OCI-LY7 (cell line): ENCODE measurements around the gene GLRX3. TPM values are rescaled to one million over a fixed set of nuclear protein-coding genes. Genes with fewer than 3 reads are reported as not detected.
A peak's percentile ranks its signal among the peaks of the same experiment; 100 is the strongest.

Source experiments
- BruUV-seq: library from RNA; stranded (reverse); fragments of 400-500 nt; replicated peaks from 2 replicates; lab custom pipeline; 2021; lab: Mats Ljungman, UMichigan
- CTCF ChIA-PET: fragments of 300-600 bp; sonication (Branson Sonifier 250); formaldehyde crosslinking; loops from one replicate; lab custom pipeline; 2022; ENCODE audit warnings: antibody characterized with exemption; ENCODE audit not compliant: unreplicated experiment; lab: Charles Lee
- POLR2A ChIA-PET: fragments of 300-600 bp; sonication (Branson Sonifier 250); formaldehyde crosslinking; loops from one replicate; lab custom pipeline; 2022; ENCODE audit warnings: antibody characterized with exemption; lab: Charles Lee
- DNase-seq: peaks from one replicate; pipeline ENCODE4 v3.0.0-alpha.2; 2015; ENCODE audit warnings: low spot score
- H2AFZ ChIP-seq: fragments of 200-600 bp; sonication (generic), shearing (Covaris generic); 2 replicates; pipeline ENCODE4 v1.6.1; 2014; ENCODE audit warnings: mild to moderate bottlenecking, antibody characterized with exemption, low read length, moderate library complexity
- H3K27ac ChIP-seq: fragments of 200-600 bp; sonication (generic); 2 replicates; pipeline ENCODE4 v1.5.1; 2014; ENCODE audit warnings: mixed run types, low read depth, mild to moderate bottlenecking, moderate library complexity, low read length, inconsistent platforms; ENCODE audit not compliant: poor library complexity, severe bottlenecking
- H3K36me3 ChIP-seq: fragments of 200-600 bp; sonication (generic); 2 replicates; pipeline ENCODE4 v1.6.1; 2014; ENCODE audit warnings: mild to moderate bottlenecking, antibody characterized with exemption, low read length, moderate library complexity, mixed read lengths; ENCODE audit not compliant: insufficient read depth
- H3K4me1 ChIP-seq: fragments of 200-600 bp; sonication (generic); 2 replicates; pipeline ENCODE4 v1.5.1; 2014; ENCODE audit warnings: mild to moderate bottlenecking, low read length; ENCODE audit not compliant: insufficient read depth, poor library complexity, severe bottlenecking
- H3K4me2 ChIP-seq: fragments of 200-600 bp; sonication (generic); 2 replicates; pipeline ENCODE4 v1.6.1; 2014; ENCODE audit warnings: mild to moderate bottlenecking, low read length
- H3K4me3 ChIP-seq: fragments of 200-600 bp; sonication (generic); 2 replicates; pipeline ENCODE4 v1.5.1; 2014; ENCODE audit warnings: mild to moderate bottlenecking, low read depth, low read length; ENCODE audit not compliant: poor library complexity, severe bottlenecking
- H3K79me2 ChIP-seq: fragments of 200-600 bp; sonication (generic); 2 replicates; pipeline ENCODE4 v1.6.1; 2016; ENCODE audit warnings: low read depth, mild to moderate bottlenecking, low read length, moderate library complexity, mixed read lengths; ENCODE audit not compliant: insufficient read depth
- H3K9me2 ChIP-seq: fragments of 200-600 bp; sonication (generic); 2 replicates; pipeline ENCODE4 v1.6.1; 2016; ENCODE audit warnings: mild to moderate bottlenecking, low read length, mixed read lengths; ENCODE audit not compliant: insufficient read depth
- H3K9me3 ChIP-seq: fragments of 200-600 bp; sonication (generic); 2 replicates; pipeline ENCODE4 v1.6.1; 2014; ENCODE audit warnings: mild to moderate bottlenecking, mixed run types, low read length, mixed read lengths
- H4K20me1 ChIP-seq: fragments of 200-600 bp; sonication (generic); 2 replicates; pipeline ENCODE4 v1.6.1; 2014; ENCODE audit warnings: mild to moderate bottlenecking, antibody characterized with exemption, low read length, moderate library complexity, mixed read lengths; ENCODE audit not compliant: insufficient read depth
- EZH2phosphoT487 ChIP-seq: fragments of 200-600 bp; sonication (generic); IDR thresholded peaks from 2 replicates; pipeline ENCODE4 v1.6.1; 2018; ENCODE audit warnings: low read depth, borderline replicate concordance, mild to moderate bottlenecking, mixed run types, antibody characterized with exemption, low read length, moderate library complexity, mixed read lengths
- intact Hi-C: fragments of 100-400 bp; cut with micrococcal nuclease; formaldehyde crosslinking; loops from one replicate; pipeline ENCODE4 v1.10.0; 2022; ENCODE audit not compliant: unreplicated experiment
- total RNA-seq, 2 experiments: library from RNA; depleted of rRNA in 1 of 2; stranded (reverse); fragments of >200 nt in 1 of 2; shearing (Covaris generic) in 1 of 2; gene quantifications; 2 replicates each; pipeline ENCODE4 v1.2.3, GENCODE V29; 2014 to 2022
- TF ChIP-seq, protein P1 (sequence below): fragments of 200-600 bp; sonication (generic); conservative IDR thresholded peaks from 2 replicates; pipeline ENCODE4 v1.5.1; 2014; ENCODE audit warnings: mild to moderate bottlenecking, antibody characterized with exemption, low read length, moderate library complexity, mixed read lengths

Gene GLRX3
- total RNA-seq, 2 experiments from 2014 or later, result 83.2 to 117 TPM

DNA sequence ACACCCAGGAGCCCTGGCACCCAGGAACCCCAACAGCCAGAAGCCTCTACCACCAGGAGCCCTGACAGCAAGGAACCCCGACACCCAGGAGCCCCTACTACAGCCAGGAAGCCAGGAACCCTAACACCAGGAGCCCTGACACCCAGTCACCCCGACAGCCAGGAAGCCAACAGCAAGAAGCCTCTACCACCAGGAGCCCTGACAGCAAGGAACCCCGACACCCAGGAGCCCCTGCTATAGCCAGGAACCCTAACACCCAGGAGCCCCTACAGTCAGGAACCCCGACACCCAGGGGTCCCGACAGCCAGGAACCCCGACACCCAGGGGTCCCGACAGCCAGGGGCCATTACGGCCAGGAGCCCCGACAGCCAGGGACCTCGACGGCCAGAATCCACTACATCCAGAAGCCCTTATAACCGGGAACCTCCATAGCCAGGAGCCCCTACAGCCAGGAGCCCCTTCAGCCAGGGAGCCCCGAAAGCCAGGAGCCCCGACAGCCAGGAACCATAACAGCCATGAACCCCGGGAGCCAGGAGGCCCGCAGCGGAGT is 440 bp upstream of the GLRX3 start:
- peak overlapping the region; percentile 84; the same call in 1 of the 2 replicates for H2AFZ ChIP-seq
- DNase-seq, result no peak
- intact Hi-C loops, result loop anchor here (1.0 to 10.0 kb wide), 2 partner anchors 24 to 671 kb away; partner anchors contain the start of gene MGMT
- peak overlapping the region; percentile 98 for H3K4me2 ChIP-seq
- no peaks in the 10 kb centered on the region for H3K9me3 ChIP-seq
- peaks cover 43% of the 10 kb centered on the region for H3K79me2 ChIP-seq
- no peaks in the 10 kb centered on the region for H3K9me2 ChIP-seq
- H4K20me1 ChIP-seq, result peaks cover 26% of the 10 kb centered on the region
- no peak for TF ChIP-seq EZH2phosphoT487
- TF ChIP-seq, protein P1, sequence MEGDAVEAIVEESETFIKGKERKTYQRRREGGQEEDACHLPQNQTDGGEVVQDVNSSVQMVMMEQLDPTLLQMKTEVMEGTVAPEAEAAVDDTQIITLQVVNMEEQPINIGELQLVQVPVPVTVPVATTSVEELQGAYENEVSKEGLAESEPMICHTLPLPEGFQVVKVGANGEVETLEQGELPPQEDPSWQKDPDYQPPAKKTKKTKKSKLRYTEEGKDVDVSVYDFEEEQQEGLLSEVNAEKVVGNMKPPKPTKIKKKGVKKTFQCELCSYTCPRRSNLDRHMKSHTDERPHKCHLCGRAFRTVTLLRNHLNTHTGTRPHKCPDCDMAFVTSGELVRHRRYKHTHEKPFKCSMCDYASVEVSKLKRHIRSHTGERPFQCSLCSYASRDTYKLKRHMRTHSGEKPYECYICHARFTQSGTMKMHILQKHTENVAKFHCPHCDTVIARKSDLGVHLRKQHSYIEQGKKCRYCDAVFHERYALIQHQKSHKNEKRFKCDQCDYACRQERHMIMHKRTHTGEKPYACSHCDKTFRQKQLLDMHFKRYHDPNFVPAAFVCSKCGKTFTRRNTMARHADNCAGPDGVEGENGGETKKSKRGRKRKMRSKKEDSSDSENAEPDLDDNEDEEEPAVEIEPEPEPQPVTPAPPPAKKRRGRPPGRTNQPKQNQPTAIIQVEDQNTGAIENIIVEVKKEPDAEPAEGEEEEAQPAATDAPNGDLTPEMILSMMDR, result no peak
- peaks cover 42% of the 10 kb centered on the region for H3K4me1 ChIP-seq
- ChIA-PET CTCF (interaction anchor here (1.6 kb wide), 1 partner anchor 24 kb away, joined by 5 read pairs; no protein-coding TSS in a partner anchor), POLR2A (interaction anchor here (0.8 to 6.5 kb wide), 4 partner anchors 15 to 29 kb away, joined by 3 to 64 read pairs (median 3); partner anchors contain the start of gene C10orf143)
- peak overlapping the region; percentile 64 for H3K27ac ChIP-seq
- BruUV-seq, result no TSS peak
- peak overlapping the region; percentile 84 for H3K4me3 ChIP-seq
- H3K36me3 ChIP-seq, result peaks cover 30% of the 10 kb centered on the region

DNA sequence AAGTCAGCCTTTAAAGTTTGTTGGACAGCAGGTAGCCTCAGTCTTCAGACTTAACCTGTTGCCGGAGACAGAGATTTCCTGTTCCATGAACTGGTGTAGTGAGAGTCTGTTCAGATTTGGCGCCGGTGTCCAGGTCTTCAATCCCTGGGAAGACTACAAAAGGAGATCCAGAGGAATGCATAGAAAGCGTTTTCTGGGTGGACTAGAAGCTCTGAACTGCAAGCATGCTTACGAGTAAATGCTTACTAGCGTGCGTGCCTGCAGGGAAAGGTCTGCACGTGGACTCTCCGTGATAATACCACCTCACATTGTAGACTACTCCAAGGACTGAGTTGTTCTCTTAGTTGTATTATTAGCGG is 878 bp downstream of the GLRX3 start:
- intact Hi-C loops, result loop anchor here (10.0 kb wide), 1 partner anchor 672 kb away; the partner anchor contains the start of gene MGMT
- no TSS peak for BruUV-seq
- Histone ChIP-seq H3K4me2 (peak overlapping the region; percentile 98), H3K36me3 (peaks cover 34% of the 10 kb centered on the region), H3K4me3 (peak overlapping the region; percentile 84), H3K27ac (peak overlapping the region; percentile 64), H3K4me1 (peaks cover 55% of the 10 kb centered on the region), H2AFZ (no peak overlapping the region), H3K79me2 (peaks cover 56% of the 10 kb centered on the region), H3K9me2 (no peaks in the 10 kb centered on the region), H3K9me3 (no peaks in the 10 kb centered on the region), H4K20me1 (peaks cover 30% of the 10 kb centered on the region)
- TF ChIP-seq, protein P1, result no peak
- TF ChIP-seq EZH2phosphoT487, result no peak
- POLR2A ChIA-PET, result interaction anchor here (6.5 kb wide), 1 partner anchor 26 kb away, joined by 64 read pairs; the partner anchor contains the start of gene C10orf143
- no peak for DNase-seq
- CTCF ChIA-PET, result interaction anchor here (1.6 kb wide), 1 partner anchor 25 kb away, joined by 5 read pairs; no protein-coding TSS in a partner anchor
